CD4-positive, alpha-beta T cell treated with Interleukin-4 for 4 hours (primary cell): ENCODE data around the gene NEK11.

Experiments
- DNase-seq: peaks from one replicate; pipeline ENCODE4 v3.0.0-alpha.2; 2020

NEK11 gene

GRCh38 chr3:131047582-131047981 lies 20.9 kb downstream of the NEK11 start:
- no peak for DNase-seq

- no peak for DNase-seq
Measured at GRCh38 chr3:131048030-131048429, 21.4 kb downstream of the NEK11 start.

GRCh38 chr3:131050001-131050400 lies 23.3 kb downstream of the NEK11 start:
- DNase-seq, result no peak

GRCh38 chr3:131053043-131053859 lies 26.6 kb downstream of the NEK11 start:
- DNase-seq, result no peak

GRCh38 chr3:131067983-131068382 lies 41.3 kb downstream of the NEK11 start:
- no peak for DNase-seq

GRCh38 chr3:131072099-131072559 lies 45.5 kb downstream of the NEK11 start:
- DNase-seq, result no peak

GRCh38 chr3:131072845-131073244 lies 46.2 kb downstream of the NEK11 start:
- DNase-seq, result no peak

GRCh38 chr3:131075632-131076328 lies 49.1 kb downstream of the NEK11 start:
- no peak for DNase-seq

- no peak for DNase-seq
Measured at GRCh38 chr3:131077904-131078303, 51.2 kb downstream of the NEK11 start.

GRCh38 chr3:131079086-131079485 lies 52.4 kb downstream of the NEK11 start:
- DNase-seq, result no peak

- no peak for DNase-seq
Measured at GRCh38 chr3:131081224-131081623, 54.5 kb downstream of the NEK11 start.

GRCh38 chr3:131082246-131082645 lies 55.6 kb downstream of the NEK11 start:
- DNase-seq, result no peak

- no peak for DNase-seq
Measured at GRCh38 chr3:131082871-131083863, 56.5 kb downstream of the NEK11 start.

- DNase-seq, result no peak
Measured at GRCh38 chr3:131091768-131092167, 65.1 kb downstream of the NEK11 start.

GRCh38 chr3:131107637-131108433 lies 81.2 kb downstream of the NEK11 start:
- no peak for DNase-seq

- no peak for DNase-seq
Measured at GRCh38 chr3:131109156-131109555, 82.5 kb downstream of the NEK11 start.

- DNase-seq, result no peak
Measured at GRCh38 chr3:131110087-131110486, 83.4 kb downstream of the NEK11 start.

- DNase-seq, result no peak
Measured at GRCh38 chr3:131114256-131114655, 87.6 kb downstream of the NEK11 start.

GRCh38 chr3:131125684-131126083 lies 99.0 kb downstream of the NEK11 start:
- DNase-seq, result no peak

GRCh38 chr3:131140891-131141290 lies 114.2 kb downstream of the NEK11 start:
- no peak for DNase-seq

GRCh38 chr3:131141770-131142169 lies 115.1 kb downstream of the NEK11 start:
- no peak for DNase-seq

GRCh38 chr3:131142580-131142979 lies 115.9 kb downstream of the NEK11 start:
- no peak for DNase-seq
